Activated T-cell treated with anti-CD3 and anti-CD28 coated beads, Interleukin-2, amount 50 U/mL, for 72 hours (primary cell): ENCODE data around the gene FAM83F. TPM values are rescaled to one million over a fixed set of nuclear protein-coding genes. Genes with fewer than 3 reads are reported as not detected.
"Not testable (repeated sequence)": the region's sequence is repeated elsewhere in the genome, so short reads cannot be mapped to it uniquely, and the experiment has no call there.

ENCODE experiments used
- ATAC-seq, 2 donors: fragments of 150-1000 bp; cut with Tn5 transposase; replicated peaks in 1 of 2; 2 replicates each; pipeline ENCODE4 v1.10.0; 2021; ENCODE audit warnings: moderate library complexity in 2 of 2, mild to moderate bottlenecking in 1 of 2
- DNase-seq, 2 donors: peaks; one replicate each; pipeline ENCODE4 v3.0.0; 2021 to 2022; ENCODE audit warnings: mixed read lengths in 1 of 2
- H3K27ac Mint-ChIP-seq: one replicate; pipeline ENCODE4 v1.8.0; 2022; ENCODE audit warnings: mild to moderate bottlenecking, moderate library complexity, mixed read lengths
- H3K27me3 Mint-ChIP-seq: one replicate; pipeline ENCODE4 v1.8.0; 2022; ENCODE audit warnings: low read depth, mixed read lengths
- H3K36me3 Mint-ChIP-seq, 2 donors: one replicate each; pipeline ENCODE4 v1.8.0; 2022; ENCODE audit warnings: mixed read lengths in 2 of 2, mild to moderate bottlenecking in 1 of 2; ENCODE audit not compliant: insufficient read depth in 2 of 2
- H3K4me1 Mint-ChIP-seq: one replicate; pipeline ENCODE4 v1.8.0; 2022; ENCODE audit warnings: low read depth, mixed read lengths
- H3K4me3 Mint-ChIP-seq, 2 donors: one replicate each; pipeline ENCODE4 v1.8.0; 2022; ENCODE audit warnings: mild to moderate bottlenecking in 2 of 2, mixed read lengths in 2 of 2, moderate library complexity in 2 of 2
- H3K9me3 Mint-ChIP-seq, 2 donors: one replicate each; pipeline ENCODE4 v1.8.0; 2022; ENCODE audit warnings: mixed read lengths in 2 of 2
- total RNA-seq, 2 donors: library from RNA; stranded (reverse); gene quantifications; one replicate each; pipeline ENCODE4 v1.2.3, GENCODE V29; 2022

FAM83F gene
- total RNA-seq, 2 donors from 2014 or later = 0.81 to 0.89 TPM

DNA sequence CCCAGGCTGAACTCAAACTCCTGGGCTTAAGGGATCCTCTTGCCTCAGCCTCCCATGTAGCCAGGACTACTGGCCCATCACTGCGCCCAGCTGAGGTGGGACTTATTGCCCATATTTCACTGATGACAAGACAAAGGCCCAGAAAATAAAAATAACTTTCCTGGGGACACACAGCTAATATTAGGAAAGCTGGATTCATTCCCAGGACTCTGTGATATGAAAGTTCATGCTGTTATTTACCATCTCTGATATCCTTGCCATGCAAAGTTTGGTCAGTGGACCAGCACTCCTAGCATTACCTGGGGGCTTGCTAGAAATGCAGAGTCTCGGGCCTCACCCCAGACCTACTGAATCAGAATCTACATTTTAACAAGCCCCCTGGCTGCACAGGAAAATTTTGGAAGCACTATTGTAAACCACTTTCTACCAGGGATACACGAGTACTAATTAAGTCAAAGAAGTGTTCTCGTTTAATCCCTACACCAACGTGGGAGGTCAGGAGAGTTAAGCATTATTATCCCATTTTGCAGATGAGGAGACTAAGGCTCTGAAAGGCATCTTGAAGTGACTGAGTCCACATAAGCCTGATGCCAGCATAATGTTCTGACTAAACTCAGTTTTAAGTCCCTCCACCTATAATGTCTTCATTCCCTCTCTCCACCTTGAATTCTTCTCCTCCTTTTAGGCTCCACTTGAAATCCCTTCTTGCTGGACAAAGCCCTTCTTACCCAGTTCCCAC lies 2.5 kb upstream of the FAM83F start:
- no peaks in the 10 kb centered on the region for H3K9me3 Mint-ChIP-seq
- DNase-seq (no peak), ATAC-seq (no peak)
- H3K4me1 Mint-ChIP-seq = peaks cover 13% of the 10 kb centered on the region
- H3K4me3 Mint-ChIP-seq = no peak overlapping the region
- no peaks in the 10 kb centered on the region for H3K36me3 Mint-ChIP-seq
- H3K27ac Mint-ChIP-seq = no peak overlapping the region
- peaks cover 36% of the 10 kb centered on the region for H3K27me3 Mint-ChIP-seq

DNA sequence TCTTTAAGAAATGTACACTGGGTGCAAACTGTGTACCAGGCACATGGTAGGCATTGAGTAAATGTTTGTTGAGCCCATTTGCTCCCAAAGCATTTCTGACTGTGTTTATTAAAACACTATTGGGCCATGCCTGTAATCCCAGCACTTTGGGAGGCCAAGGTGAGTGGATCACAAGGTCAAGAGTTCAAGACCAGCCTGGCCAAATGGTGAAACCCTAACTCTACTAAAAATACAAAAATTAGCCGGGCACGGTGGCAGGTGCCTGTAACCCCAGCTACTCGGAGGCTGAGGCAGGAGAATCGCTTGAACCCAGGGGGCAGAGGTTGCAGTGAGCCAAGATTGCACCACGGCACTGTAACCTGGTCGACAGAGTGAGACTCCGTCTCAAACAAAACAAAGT lies 1.9 kb upstream of the FAM83F start:
- H3K36me3 Mint-ChIP-seq, ATAC-seq, H3K27ac Mint-ChIP-seq, H3K4me3 Mint-ChIP-seq, DNase-seq, H3K9me3 Mint-ChIP-seq: not testable (repeated sequence)
- H3K4me1 Mint-ChIP-seq = peaks cover 13% of the 10 kb centered on the region
- peaks cover 39% of the 10 kb centered on the region for H3K27me3 Mint-ChIP-seq

DNA sequence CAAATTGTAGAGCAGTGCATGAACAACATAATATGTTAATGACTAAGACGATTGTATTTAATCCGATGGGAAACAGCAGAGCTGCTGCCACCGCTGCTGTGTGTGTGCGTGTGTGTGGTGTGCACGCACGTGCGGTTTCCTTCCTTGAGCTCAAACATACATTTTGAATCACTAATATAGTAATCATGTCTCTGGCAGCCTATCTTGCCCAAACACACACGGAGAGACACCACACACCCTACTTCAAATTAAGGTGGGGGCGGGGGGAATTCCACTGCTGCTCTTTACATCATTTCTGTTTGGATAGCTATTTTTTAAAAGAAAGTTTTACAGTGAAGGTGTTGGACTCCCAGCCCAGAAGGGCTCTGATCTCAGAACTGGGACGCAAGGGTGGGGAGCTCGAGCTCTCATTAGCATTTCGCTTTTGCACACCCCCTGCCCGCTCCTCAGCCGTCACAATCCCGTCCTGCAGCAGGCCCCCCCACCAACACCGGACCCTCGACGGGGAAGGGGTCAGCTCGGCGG lies 651 bp upstream of the FAM83F start:
- no peak overlapping the region for H3K27ac Mint-ChIP-seq
- DNase-seq (peak; percentile 25 to 57), ATAC-seq (peak; percentile 52 to 63)
- peaks cover 39% of the 10 kb centered on the region for H3K27me3 Mint-ChIP-seq
- peak overlapping the region; percentile 68 to 76 for H3K4me3 Mint-ChIP-seq
- H3K9me3 Mint-ChIP-seq = no peaks in the 10 kb centered on the region
- peaks cover 13% of the 10 kb centered on the region for H3K4me1 Mint-ChIP-seq
- H3K36me3 Mint-ChIP-seq = no peaks in the 10 kb centered on the region

DNA sequence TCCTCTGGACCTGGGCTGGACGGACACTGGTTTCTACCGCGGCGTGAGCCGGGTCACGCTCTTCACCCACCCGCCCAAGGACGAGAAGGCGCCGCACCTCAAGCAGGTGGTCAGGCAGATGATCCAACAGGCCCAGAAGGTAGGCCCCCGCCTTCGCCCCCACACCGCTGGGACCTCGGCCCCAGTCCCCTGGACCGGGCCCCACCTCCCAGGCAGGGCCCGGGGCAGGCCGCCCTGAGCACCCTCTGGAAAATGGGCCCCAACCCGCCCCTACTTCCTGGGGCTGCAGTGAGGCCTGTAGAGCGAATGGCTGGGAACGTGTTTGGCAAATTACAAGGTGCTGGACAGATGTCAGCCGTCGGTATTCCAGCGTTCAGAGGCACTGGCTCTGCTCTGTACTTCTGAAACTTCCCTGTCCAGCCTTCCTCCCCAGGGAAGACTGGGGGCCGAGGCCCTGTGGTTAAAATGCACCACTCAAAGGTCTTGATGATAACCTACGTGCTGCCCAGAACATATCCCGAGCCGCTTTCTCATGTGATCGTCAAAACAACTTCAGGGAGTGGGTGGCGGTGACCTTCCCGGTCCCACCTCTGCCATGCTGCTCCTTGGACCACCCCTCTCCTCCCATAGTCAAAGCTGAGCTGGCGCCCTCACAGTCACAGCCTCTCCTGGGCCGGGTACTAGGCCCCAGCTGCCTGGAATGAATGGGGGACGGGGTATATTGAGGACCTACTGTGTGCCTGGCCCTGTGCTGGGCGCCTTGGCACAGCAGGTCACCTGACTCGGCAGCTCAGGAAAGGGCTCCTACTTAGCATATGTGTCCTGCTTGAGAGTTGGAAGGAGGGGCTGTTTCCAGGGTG lies 869 bp downstream of the FAM83F start:
- Mint-ChIP-seq H3K4me1 (peaks cover 13% of the 10 kb centered on the region), H3K36me3 (no peaks in the 10 kb centered on the region), H3K27me3 (peaks cover 39% of the 10 kb centered on the region), H3K27ac (no peak overlapping the region), H3K9me3 (no peaks in the 10 kb centered on the region), H3K4me3 (peak overlapping the region; percentile 18 to 19)
- DNase-seq (no peak), ATAC-seq (no peak)

DNA sequence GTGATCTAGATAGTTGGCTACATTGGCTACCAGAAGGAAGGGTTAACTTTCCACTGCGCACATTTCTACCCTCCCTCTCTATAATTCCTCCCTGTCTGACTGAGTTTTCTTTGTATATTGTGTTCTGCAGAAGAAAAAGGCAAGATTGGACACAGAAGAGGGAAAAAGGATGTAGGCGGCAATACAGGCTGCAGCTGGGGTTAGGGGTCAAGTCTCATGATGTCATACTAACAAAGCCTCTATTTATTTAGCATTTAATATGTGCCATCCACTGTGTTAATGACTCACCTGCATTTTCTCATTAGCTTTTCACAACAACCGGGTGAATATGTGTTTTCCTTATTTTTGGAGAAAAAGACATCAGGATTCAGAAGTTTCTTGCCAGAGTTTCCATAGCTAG lies 2.0 kb downstream of the FAM83F start:
- H3K4me1 Mint-ChIP-seq = peaks cover 13% of the 10 kb centered on the region
- H3K4me3 Mint-ChIP-seq = no peak overlapping the region
- no peak for DNase-seq
- ATAC-seq = no peak
- no peak overlapping the region for H3K27ac Mint-ChIP-seq
- H3K36me3 Mint-ChIP-seq = no peaks in the 10 kb centered on the region
- H3K27me3 Mint-ChIP-seq = peaks cover 36% of the 10 kb centered on the region
- H3K9me3 Mint-ChIP-seq = no peaks in the 10 kb centered on the region

DNA sequence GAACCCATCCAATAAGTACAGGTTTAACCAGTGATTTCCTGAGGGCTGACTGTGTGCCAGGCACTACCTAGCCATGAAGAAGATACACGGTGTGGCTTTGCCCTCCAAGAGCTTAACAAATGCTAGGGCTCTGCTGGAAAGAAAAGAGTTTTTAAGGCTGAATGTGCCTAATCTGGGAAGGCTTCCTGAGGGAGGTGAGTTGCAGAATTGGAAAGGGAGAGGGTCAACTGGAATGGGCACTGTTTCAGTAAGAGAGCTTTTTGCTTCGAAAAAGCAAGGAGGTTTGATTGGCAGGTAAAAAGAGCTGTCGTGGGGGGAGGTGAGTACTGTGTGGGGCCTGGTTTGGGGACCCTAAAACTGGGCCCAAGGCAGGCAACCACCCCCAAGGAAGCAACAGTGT lies 2.7 kb downstream of the FAM83F start:
- ATAC-seq = no peak
- Mint-ChIP-seq H3K27ac (no peak overlapping the region), H3K4me1 (peaks cover 13% of the 10 kb centered on the region), H3K27me3 (peaks cover 29% of the 10 kb centered on the region), H3K4me3 (no peak overlapping the region), H3K36me3 (no peaks in the 10 kb centered on the region), H3K9me3 (no peaks in the 10 kb centered on the region)
- no peak for DNase-seq

DNA sequence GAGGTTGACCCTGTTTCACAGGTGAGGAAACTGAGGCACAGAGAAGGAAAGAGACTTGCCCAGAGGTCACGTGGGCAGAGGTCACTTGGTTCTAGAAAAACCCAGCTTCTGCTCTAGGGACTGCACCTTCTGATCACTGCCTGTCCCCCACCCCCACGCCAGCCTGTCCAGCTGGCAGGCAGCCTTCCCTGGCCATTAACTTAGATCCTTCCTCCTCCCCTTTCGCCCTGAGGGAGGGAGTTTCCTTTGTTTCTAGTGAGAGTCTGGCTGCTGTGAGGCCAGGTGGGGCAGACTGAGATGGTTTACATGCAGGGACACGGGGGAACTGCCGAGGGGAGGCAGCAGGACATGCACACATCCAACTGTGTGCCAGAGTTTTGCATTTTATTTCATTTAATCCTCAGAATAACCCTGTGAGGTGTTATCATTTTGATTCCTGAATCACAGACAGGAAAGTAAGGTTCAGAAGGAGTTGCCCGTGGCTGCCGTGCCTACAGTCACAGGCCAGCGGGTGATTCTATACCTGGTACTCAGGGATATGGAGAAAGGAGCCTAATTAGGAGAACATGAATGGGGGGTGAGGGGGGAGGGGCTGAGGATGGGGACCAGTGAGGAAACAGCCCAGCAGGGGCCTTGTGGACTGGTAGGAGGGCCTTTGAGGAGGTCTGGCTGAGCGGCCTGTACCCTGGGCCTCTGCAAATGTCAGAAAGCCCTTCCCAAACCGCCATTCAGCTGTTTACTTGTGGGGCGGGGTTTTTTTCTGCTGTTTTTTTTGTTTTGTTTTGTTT lies 3.4 kb downstream of the FAM83F start:
- DNase-seq (no peak), ATAC-seq (no peak)
- Mint-ChIP-seq H3K27me3 (peaks cover 23% of the 10 kb centered on the region), H3K9me3 (no peaks in the 10 kb centered on the region), H3K4me1 (peaks cover 13% of the 10 kb centered on the region), H3K27ac (no peak overlapping the region), H3K4me3 (no peak overlapping the region), H3K36me3 (no peaks in the 10 kb centered on the region)

DNA sequence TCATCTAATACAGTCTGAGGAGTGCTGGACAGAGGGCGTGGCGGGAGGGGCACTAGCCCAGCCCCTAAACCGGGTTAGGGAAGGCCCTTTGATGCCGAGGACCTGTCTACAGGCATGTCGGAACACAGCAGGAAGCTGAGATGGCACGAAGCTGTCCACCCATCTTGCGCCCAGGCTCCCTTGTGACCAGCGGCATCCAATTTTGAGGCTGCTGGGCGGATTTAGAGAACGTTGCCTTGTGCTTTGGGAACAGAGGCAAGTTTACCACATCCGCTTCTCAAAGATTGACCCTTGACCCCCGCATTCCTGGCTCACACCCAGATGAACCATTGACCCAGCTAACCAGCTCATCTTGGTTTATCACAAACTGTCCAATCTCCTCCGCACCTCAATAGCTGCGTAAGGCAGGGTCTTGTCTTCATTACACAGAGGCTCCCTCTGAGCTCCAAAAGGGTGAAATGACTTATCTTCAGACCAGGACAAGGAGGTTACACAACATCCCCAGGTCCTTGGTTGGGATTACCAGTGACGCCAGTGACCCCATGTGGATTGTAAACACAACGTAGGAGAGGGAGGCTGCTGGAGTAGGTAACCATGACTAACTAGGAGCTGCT lies 4.5 kb downstream of the FAM83F start:
- DNase-seq (no peak), ATAC-seq (no peak)
- Mint-ChIP-seq H3K27me3 (peaks cover 13% of the 10 kb centered on the region), H3K27ac (no peak overlapping the region), H3K4me3 (no peak overlapping the region), H3K36me3 (no peaks in the 10 kb centered on the region), H3K4me1 (peaks cover 6% of the 10 kb centered on the region), H3K9me3 (no peaks in the 10 kb centered on the region)

DNA sequence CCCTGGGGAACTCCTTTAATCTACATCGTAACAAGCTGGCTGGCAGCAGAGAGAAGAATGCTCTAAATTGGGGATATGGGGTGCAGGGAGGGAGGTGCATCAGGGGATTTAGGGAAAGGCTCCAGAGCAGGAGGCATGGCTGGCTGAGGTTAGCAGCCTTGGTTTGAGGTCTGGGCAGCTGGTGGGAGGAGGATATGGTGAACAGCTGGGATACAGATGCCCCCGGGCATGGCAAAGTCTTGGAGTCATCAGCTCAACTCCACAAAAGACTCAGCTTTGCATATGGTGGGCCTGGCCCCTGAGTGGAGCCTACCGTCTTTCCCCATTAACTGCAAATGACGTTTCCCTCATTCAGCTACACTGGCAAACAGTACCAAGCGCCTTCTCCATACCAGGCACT lies 5.4 kb downstream of the FAM83F start:
- H3K9me3 Mint-ChIP-seq = no peaks in the 10 kb centered on the region
- no peak for DNase-seq
- peaks cover 5% of the 10 kb centered on the region for H3K4me1 Mint-ChIP-seq
- no peak for ATAC-seq
- H3K27me3 Mint-ChIP-seq = peaks cover 13% of the 10 kb centered on the region
- H3K27ac Mint-ChIP-seq = no peak overlapping the region
- H3K36me3 Mint-ChIP-seq = no peaks in the 10 kb centered on the region
- no peak overlapping the region for H3K4me3 Mint-ChIP-seq

DNA sequence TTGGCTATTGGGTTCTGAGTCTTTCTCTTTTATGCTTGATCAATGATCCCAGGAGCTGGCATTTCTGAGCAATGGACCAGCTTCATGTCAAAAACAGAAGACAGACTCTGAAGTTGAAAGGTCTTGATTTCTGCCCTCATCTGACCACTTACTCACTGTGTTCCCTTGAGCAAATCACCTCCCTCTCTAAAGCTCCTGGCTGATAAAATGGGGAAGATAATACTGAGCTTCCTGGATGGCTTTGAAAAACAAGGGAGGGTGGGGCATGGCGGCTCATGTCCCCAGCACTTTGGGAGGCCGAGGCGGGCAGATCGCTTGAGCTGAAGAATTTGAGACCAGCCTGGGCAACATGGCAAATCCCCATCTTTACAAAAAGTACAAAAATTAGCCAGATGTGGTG lies 6.4 kb downstream of the FAM83F start:
- Mint-ChIP-seq H3K9me3 (no peaks in the 10 kb centered on the region), H3K27me3 (peaks cover 13% of the 10 kb centered on the region), H3K4me1 (peaks cover under 1% of the 10 kb centered on the region), H3K27ac (no peak overlapping the region), H3K36me3 (no peaks in the 10 kb centered on the region), H3K4me3 (no peak overlapping the region)
- ATAC-seq (no peak), DNase-seq (no peak)

DNA sequence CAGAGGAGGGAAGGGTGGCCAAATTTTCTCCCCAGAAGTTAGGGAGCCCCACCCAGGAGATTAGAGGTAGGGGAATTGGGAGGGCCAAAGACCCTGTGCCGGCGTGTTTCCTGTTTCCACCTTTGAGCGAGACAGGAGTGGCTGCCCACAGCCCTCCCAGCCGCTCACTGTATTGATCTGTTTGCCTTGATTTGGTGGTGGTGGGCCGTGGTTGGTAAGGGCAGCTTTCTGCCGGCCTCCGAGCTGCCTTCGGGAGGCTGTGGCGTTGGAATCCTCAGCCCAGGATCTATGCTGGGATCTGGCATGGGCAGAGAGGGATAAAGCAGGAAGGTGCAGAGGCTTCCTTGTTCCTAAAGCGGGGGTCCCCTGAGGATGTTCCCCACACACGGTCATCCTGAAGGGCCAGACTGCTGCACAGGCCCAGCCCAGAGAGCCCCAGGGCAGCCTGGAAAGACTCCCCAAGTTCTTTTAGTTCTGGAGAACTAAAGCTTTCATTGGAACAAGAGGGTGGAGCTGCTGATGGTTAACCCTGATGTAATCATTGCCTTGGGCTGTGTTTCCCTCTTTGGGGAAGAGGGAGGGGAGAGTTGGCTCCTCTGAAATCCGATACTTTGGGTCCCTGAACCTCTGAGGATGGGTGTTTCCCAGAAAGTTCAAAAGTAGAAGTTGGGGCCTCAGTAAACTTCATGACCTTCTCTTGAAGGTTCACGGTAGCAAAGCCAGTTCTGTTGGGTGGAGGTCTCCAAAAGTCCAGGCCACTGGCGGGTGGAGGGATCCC lies 7.2 kb downstream of the FAM83F start:
- Mint-ChIP-seq H3K4me3 (no peak overlapping the region), H3K9me3 (no peaks in the 10 kb centered on the region), H3K4me1 (no peaks in the 10 kb centered on the region), H3K36me3 (no peaks in the 10 kb centered on the region), H3K27ac (no peak overlapping the region), H3K27me3 (peaks cover 6% of the 10 kb centered on the region)
- ATAC-seq (no peak), DNase-seq (no peak)
